GM23248 (cell line): ENCODE results near the gene LAIR2. TPM values are rescaled to one million over a fixed set of nuclear protein-coding genes. Genes with fewer than 3 reads are reported as not detected.
"Not testable (repeated sequence)": the region's sequence is repeated elsewhere in the genome, so short reads cannot be mapped to it uniquely, and the experiment has no call there.

Experiments
- DNase-seq: peaks from one replicate; pipeline ENCODE4 v3.0.0-alpha.2; 2015
- H2AFZ ChIP-seq: fragments of 200-600 bp; sonication (generic); 2 replicates; pipeline ENCODE4 v1.6.1; 2016; ENCODE audit warnings: antibody characterized with exemption
- H3F3A ChIP-seq: fragments of 200-600 bp; sonication (generic); 2 replicates; pipeline ENCODE4 v1.6.1; 2016; ENCODE audit warnings: mild to moderate bottlenecking, antibody characterized with exemption, mixed run types; ENCODE audit not compliant: insufficient read depth
- H3K27ac ChIP-seq: fragments of 200-600 bp; sonication (generic); 2 replicates; pipeline ENCODE4 v1.5.1; 2016; ENCODE audit warnings: mild to moderate bottlenecking
- H3K27me3 ChIP-seq: fragments of 200-600 bp; sonication (generic); replicated peaks from 2 replicates; pipeline ENCODE4 v1.6.1; 2016; ENCODE audit warnings: mild to moderate bottlenecking; ENCODE audit not compliant: insufficient read depth
- H3K36me3 ChIP-seq: fragments of 200-600 bp; sonication (generic); 2 replicates; pipeline ENCODE4 v1.6.1; 2016; ENCODE audit warnings: low read depth, mild to moderate bottlenecking
- H3K4me1 ChIP-seq: fragments of 200-600 bp; sonication (generic); 2 replicates; pipeline ENCODE4 v1.6.1; 2016; ENCODE audit warnings: mild to moderate bottlenecking; ENCODE audit not compliant: insufficient read depth
- H3K4me2 ChIP-seq: fragments of 200-600 bp; sonication (generic); one replicate; pipeline ENCODE4 v1.6.1; 2016; ENCODE audit warnings: mild to moderate bottlenecking; ENCODE audit not compliant: unreplicated experiment
- H3K4me3 ChIP-seq: fragments of 200-600 bp; sonication (generic); 2 replicates; pipeline ENCODE4 v1.5.1; 2016; ENCODE audit warnings: mild to moderate bottlenecking
- H3K79me2 ChIP-seq: fragments of 200-600 bp; sonication (generic); 2 replicates; pipeline ENCODE4 v1.6.1; 2016; ENCODE audit warnings: mild to moderate bottlenecking; ENCODE audit not compliant: insufficient read depth
- H3K9ac ChIP-seq: fragments of 200-600 bp; sonication (generic); 2 replicates; pipeline ENCODE4 v1.6.1; 2016; ENCODE audit warnings: mild to moderate bottlenecking
- H3K9me2 ChIP-seq: fragments of 200-600 bp; sonication (generic); 2 replicates; pipeline ENCODE4 v1.6.1; 2016; ENCODE audit warnings: mixed run types, mild to moderate bottlenecking, moderate library complexity; ENCODE audit not compliant: insufficient read depth
- H3K9me3 ChIP-seq: fragments of 200-600 bp; sonication (generic); one replicate; pipeline ENCODE4 v1.6.1; 2017; ENCODE audit warnings: low read depth
- H4K20me1 ChIP-seq: fragments of 200-600 bp; sonication (generic); 2 replicates; pipeline ENCODE4 v1.6.0; 2016; ENCODE audit not compliant: insufficient read depth
- EZH2 ChIP-seq: fragments of 200-600 bp; sonication (generic); IDR thresholded peaks from 2 replicates; pipeline ENCODE4 v1.6.1; 2018; ENCODE audit warnings: antibody characterized with exemption, mild to moderate bottlenecking; ENCODE audit not compliant: insufficient read depth, poor library complexity, severe bottlenecking
- EZH2phosphoT487 ChIP-seq: fragments of 200-600 bp; sonication (generic); IDR thresholded peaks from 2 replicates; pipeline ENCODE4 v1.6.1; 2018; ENCODE audit warnings: antibody characterized with exemption, moderate library complexity, mild to moderate bottlenecking, low read depth; ENCODE audit not compliant: insufficient read depth
- WGBS, 2 experiments: methylation state at CpG; one replicate each; pipeline ENCODE4 v1.1.6; 2015 to 2017; ENCODE audit warnings: low lambda C conversion rate in 2 of 2, low coverage in 1 of 2; ENCODE audit errors: missing lambda C conversion rate in 2 of 2; 5-methylcytosine and 5-hydroxymethylcytosine counted together
- in situ Hi-C: fragments of 300-500 bp; cut with MboI; formaldehyde crosslinking; loops from 2 replicates; pipeline ENCODE4 v1.15.0; 2020
- polyA plus RNA-seq: library from polyadenylated mRNA; unstranded; fragments of >200 nt; fragmentation: Nextera tagmentation; extraction: Ambion mirVana; gene quantifications from 2 replicates; pipeline ENCODE4 v1.2.1, GENCODE V29; 2016
- total RNA-seq: library from RNA; depleted of rRNA; stranded (reverse); fragments of >200 nt; shearing (Covaris generic); gene quantifications from 2 replicates; pipeline ENCODE4 v1.2.3, GENCODE V29; 2014

Gene LAIR2
- total and polyA plus RNA-seq, 2 experiments from 2014 or later: not detected

GRCh38 chr19:54489341-54489740 is 13.3 kb upstream of the LAIR2 start:
- H3K27me3 ChIP-seq: no peaks in the 10 kb centered on the region
- H3K4me3 ChIP-seq: no peak overlapping the region
- H3K9ac ChIP-seq: no peak overlapping the region
- WGBS, 2 experiments: 39 to 44% methylated on average over 7 of the region's 7 CpGs
- H3K9me2 ChIP-seq: no peaks in the 10 kb centered on the region
- H4K20me1 ChIP-seq: no peaks in the 10 kb centered on the region
- in situ Hi-C loops: no loop called here
- H3F3A ChIP-seq: no peaks in the 10 kb centered on the region
- H3K79me2 ChIP-seq: no peaks in the 10 kb centered on the region
- H3K4me1 ChIP-seq: no peaks in the 10 kb centered on the region
- H3K36me3 ChIP-seq: no peaks in the 10 kb centered on the region
- TF ChIP-seq EZH2phosphoT487: no peak
- TF ChIP-seq EZH2: no peak
- H3K27ac ChIP-seq: no peak overlapping the region
- H2AFZ ChIP-seq: no peak overlapping the region
- DNase-seq: no peak
- no peak overlapping the region for H3K4me2 ChIP-seq
- H3K9me3 ChIP-seq: no peaks in the 10 kb centered on the region

GRCh38 chr19:54489766-54490165 is 12.9 kb upstream of the LAIR2 start:
- Histone ChIP-seq H3K79me2 (no peaks in the 10 kb centered on the region), H3K9me2 (no peaks in the 10 kb centered on the region), H3K9ac (no peak overlapping the region), H3K27ac (no peak overlapping the region), H3K4me2 (no peak overlapping the region), H3K27me3 (no peaks in the 10 kb centered on the region), H3K4me1 (no peaks in the 10 kb centered on the region), H3F3A (no peaks in the 10 kb centered on the region), H3K4me3 (no peak overlapping the region), H2AFZ (no peak overlapping the region), H3K9me3 (no peaks in the 10 kb centered on the region), H3K36me3 (no peaks in the 10 kb centered on the region), H4K20me1 (no peaks in the 10 kb centered on the region)
- no peak for TF ChIP-seq EZH2phosphoT487
- no peak for TF ChIP-seq EZH2
- 30 to 34% methylated on average over 9 of the region's 9 CpGs for WGBS, 2 experiments
- in situ Hi-C loops: no loop called here
- no peak for DNase-seq

- H3K9me3 ChIP-seq: no peaks in the 10 kb centered on the region
- no peaks in the 10 kb centered on the region for H3F3A ChIP-seq
- TF ChIP-seq EZH2 (no peak), EZH2phosphoT487 (no peak)
- H3K4me1 ChIP-seq: no peaks in the 10 kb centered on the region
- no peaks in the 10 kb centered on the region for H3K79me2 ChIP-seq
- no peaks in the 10 kb centered on the region for H3K27me3 ChIP-seq
- no peak overlapping the region for H3K4me2 ChIP-seq
- in situ Hi-C loops: no loop called here
- WGBS, 2 experiments: 58 to 60% methylated on average over 18 of the region's 18 CpGs
- H3K4me3 ChIP-seq: no peak overlapping the region
- no peaks in the 10 kb centered on the region for H4K20me1 ChIP-seq
- no peaks in the 10 kb centered on the region for H3K36me3 ChIP-seq
- H3K27ac ChIP-seq: no peak overlapping the region
- no peak overlapping the region for H2AFZ ChIP-seq
- H3K9me2 ChIP-seq: no peaks in the 10 kb centered on the region
- H3K9ac ChIP-seq: no peak overlapping the region
- DNase-seq: no peak
Observed at GRCh38 chr19:54492568-54492967, 10.1 kb upstream of the LAIR2 start.

GRCh38 chr19:54493056-54493455 is 9.6 kb upstream of the LAIR2 start:
- H3K27ac ChIP-seq, H3K79me2 ChIP-seq, H3K4me2 ChIP-seq, H3K4me1 ChIP-seq, DNase-seq, H2AFZ ChIP-seq, H3K9me3 ChIP-seq, H4K20me1 ChIP-seq, H3K27me3 ChIP-seq, H3K9ac ChIP-seq, H3K4me3 ChIP-seq, H3F3A ChIP-seq, H3K9me2 ChIP-seq, in situ Hi-C loops, H3K36me3 ChIP-seq: not testable (repeated sequence)
- WGBS, 2 experiments: 34 to 35% methylated on average over 5 of the region's 5 CpGs

GRCh38 chr19:54493967-54494585 is 8.6 kb upstream of the LAIR2 start:
- Histone ChIP-seq H3K4me1 (no peaks in the 10 kb centered on the region), H2AFZ (no peak overlapping the region), H4K20me1 (no peaks in the 10 kb centered on the region), H3K27ac (no peak overlapping the region), H3K4me2 (no peak overlapping the region), H3K4me3 (no peak overlapping the region), H3K9me2 (no peaks in the 10 kb centered on the region), H3K9ac (no peak overlapping the region), H3K36me3 (no peaks in the 10 kb centered on the region), H3K9me3 (no peaks in the 10 kb centered on the region), H3K79me2 (no peaks in the 10 kb centered on the region), H3K27me3 (no peaks in the 10 kb centered on the region), H3F3A (no peaks in the 10 kb centered on the region)
- DNase-seq: no peak
- TF ChIP-seq EZH2phosphoT487 (no peak), EZH2 (no peak)
- in situ Hi-C loops: no loop called here
- 34% methylated on average over 10 of the region's 10 CpGs for WGBS, 2 experiments

- H3K4me1 ChIP-seq, H3K36me3 ChIP-seq, H3K27ac ChIP-seq, H3K79me2 ChIP-seq, H4K20me1 ChIP-seq, H3K4me2 ChIP-seq, DNase-seq, H3K27me3 ChIP-seq, H2AFZ ChIP-seq, H3K4me3 ChIP-seq, H3K9ac ChIP-seq, in situ Hi-C loops, H3K9me3 ChIP-seq, H3K9me2 ChIP-seq, H3F3A ChIP-seq: not testable (repeated sequence)
- WGBS, 2 experiments: 23% methylated on average over 5 of the region's 5 CpGs
Observed at GRCh38 chr19:54495284-54495683, 7.3 kb upstream of the LAIR2 start.

GRCh38 chr19:54497747-54498450 is 4.7 kb upstream of the LAIR2 start:
- 32 to 36% methylated on average over 8 to 11 of the region's 15 CpGs for WGBS, 2 experiments
- DNase-seq, H3K79me2 ChIP-seq, H3K4me2 ChIP-seq, in situ Hi-C loops, H3K9ac ChIP-seq, H3K4me1 ChIP-seq, H2AFZ ChIP-seq, H3K27ac ChIP-seq, H3F3A ChIP-seq, H3K27me3 ChIP-seq, H3K36me3 ChIP-seq, H3K9me2 ChIP-seq, H3K4me3 ChIP-seq, H3K9me3 ChIP-seq, H4K20me1 ChIP-seq: not testable (repeated sequence)
